Measurements from ENCODE around the gene MTHFSD. TPM values are rescaled to one million over a fixed set of nuclear protein-coding genes. Genes with fewer than 3 reads are reported as not detected.

The MTHFSD gene
- total RNA-seq, 1 donor from 2014 or later, result 20.2 TPM

DNA sequence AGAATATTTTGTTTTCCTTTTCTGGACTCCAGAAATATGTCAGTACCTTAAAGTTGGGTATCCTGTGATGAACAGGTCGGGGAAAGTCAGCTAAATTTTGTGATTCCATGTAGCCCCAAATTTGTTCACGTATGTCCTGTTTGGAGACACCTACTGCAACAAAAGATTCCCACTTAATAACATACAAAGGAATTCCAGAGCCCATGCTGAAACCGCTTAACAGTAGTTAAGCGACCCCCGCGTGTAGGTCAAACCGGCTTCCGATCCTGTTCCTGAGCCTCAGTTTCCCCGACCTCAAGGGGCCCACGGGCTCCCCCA lies 477 bp downstream of the MTHFSD start:
- TF ChIP-seq CTCF (conservative IDR thresholded peaks at IDR 0.05), result no peak
- peak overlapping the region; percentile 89 for H3K27ac Mint-ChIP-seq
- peaks cover 17% of the 10 kb centered on the region for H3K4me1 Mint-ChIP-seq (ENCODE audit: unreplicated experiment)
- no peaks in the 10 kb centered on the region for H3K9me3 Mint-ChIP-seq
- H3K27me3 Mint-ChIP-seq, result peaks cover 10% of the 10 kb centered on the region
- H3K36me3 Mint-ChIP-seq, result no peaks in the 10 kb centered on the region
- peak overlapping the region; percentile 87 for H3K4me3 Mint-ChIP-seq
- no peak for DNase-seq (ENCODE audit: extremely low spot score, unreplicated experiment)

DNA sequence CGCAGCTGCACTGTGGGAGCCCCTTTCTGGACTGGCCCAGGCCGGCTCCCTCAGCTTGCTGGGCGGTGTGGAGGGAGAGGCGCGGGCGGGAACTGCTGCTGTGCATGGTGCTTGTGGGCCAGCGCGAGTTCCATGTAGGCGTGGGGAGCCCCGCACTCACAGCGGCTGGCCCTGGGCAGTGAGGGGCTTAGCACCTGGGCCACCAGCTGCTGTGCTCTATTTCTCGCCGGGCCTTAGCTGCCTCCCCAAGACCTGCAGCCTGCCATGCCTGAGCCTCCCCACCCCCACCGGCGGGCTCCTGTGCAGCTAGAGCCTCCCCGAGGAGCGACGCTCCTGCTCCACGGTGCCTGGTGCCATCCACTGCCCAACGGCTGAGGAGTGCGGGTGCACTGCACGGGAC lies 1.7 kb downstream of the MTHFSD start:
- Mint-ChIP-seq H3K36me3 (no peaks in the 10 kb centered on the region), H3K4me3 (no peak overlapping the region), H3K9me3 (no peaks in the 10 kb centered on the region), H3K27ac (no peak overlapping the region), H3K27me3 (peaks cover 10% of the 10 kb centered on the region), H3K4me1 (ENCODE audit: unreplicated experiment) (peaks cover 17% of the 10 kb centered on the region)
- no peak for TF ChIP-seq CTCF (conservative IDR thresholded peaks at IDR 0.05)
- DNase-seq (ENCODE audit: extremely low spot score, unreplicated experiment), result no peak

DNA sequence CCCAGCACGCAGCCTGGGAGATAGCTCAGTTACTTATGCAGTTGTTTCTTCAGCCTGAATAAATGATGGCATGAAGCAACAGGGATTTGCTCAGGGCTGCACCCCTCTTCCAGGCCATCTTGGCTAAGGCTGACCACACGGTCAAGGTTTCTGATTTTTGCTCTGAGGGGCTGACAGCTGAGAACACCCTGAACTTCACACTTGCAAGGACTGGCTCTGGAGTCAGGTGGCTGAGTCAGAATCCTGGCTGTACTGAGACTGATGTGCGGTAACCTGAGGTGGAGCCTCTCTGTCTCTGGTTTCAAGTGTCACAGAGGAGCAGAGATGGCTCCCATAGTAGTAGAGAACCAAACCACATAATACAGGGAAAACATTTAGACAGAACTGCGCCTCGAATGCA lies 4.8 kb downstream of the MTHFSD start:
- no peak for DNase-seq (ENCODE audit: extremely low spot score, unreplicated experiment)
- Mint-ChIP-seq H3K9me3 (no peaks in the 10 kb centered on the region), H3K27ac (no peak overlapping the region), H3K4me1 (ENCODE audit: unreplicated experiment) (peaks cover 17% of the 10 kb centered on the region), H3K36me3 (no peaks in the 10 kb centered on the region), H3K27me3 (peaks cover 4% of the 10 kb centered on the region), H3K4me3 (no peak overlapping the region)
- no peak for TF ChIP-seq CTCF (conservative IDR thresholded peaks at IDR 0.05)

- Mint-ChIP-seq H3K36me3 (peaks cover 4% of the 10 kb centered on the region), H3K27ac (no peak overlapping the region), H3K4me3 (no peak overlapping the region), H3K27me3 (peaks cover 4% of the 10 kb centered on the region), H3K9me3 (no peaks in the 10 kb centered on the region), H3K4me1 (ENCODE audit: unreplicated experiment) (peaks cover 17% of the 10 kb centered on the region)
- DNase-seq (ENCODE audit: extremely low spot score, unreplicated experiment), result no peak
- no peak for TF ChIP-seq CTCF (conservative IDR thresholded peaks at IDR 0.05)
Observed at GRCh38 chr16:86549893-86550190, 5.2 kb downstream of the MTHFSD start.

DNA sequence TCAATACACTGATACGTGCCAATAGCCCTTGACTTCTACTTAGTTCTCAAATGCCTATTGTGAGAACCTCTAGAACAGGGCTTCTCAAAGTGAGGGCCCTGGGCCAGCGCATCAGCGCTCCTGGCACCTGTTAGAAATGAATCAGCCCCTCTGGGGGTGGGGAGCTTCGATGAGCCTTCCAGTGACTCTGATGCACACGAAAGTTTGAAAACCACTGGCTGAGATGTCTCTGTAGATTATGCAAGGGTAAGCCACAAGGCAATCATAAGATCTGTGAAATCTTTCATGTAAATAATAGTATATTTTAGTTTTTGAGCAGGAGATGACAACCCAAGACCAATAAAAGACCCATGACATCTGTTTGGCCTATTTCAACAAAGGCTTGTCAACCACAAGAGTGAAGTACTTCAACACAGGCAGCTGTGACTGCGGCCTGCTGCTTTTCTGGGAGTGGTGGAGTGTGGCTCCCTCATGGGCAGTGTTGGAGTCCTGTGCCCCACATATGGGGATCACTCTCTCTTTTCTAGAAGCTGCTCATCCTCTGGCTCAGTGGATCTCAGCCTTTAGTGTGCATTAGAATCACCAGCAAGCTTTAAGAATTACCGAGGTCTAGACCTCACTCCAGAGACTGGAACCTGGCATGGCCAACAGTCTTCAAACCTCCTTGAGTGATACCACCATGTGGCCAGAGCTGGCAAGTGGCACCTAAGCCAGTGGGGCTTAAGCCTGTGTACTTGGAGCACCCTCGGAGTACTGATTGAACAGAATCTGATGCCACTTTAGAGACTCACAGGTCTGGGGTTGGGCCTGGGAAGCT lies 5.8 kb downstream of the MTHFSD start:
- Mint-ChIP-seq H3K9me3 (no peaks in the 10 kb centered on the region), H3K4me1 (ENCODE audit: unreplicated experiment) (peaks cover 16% of the 10 kb centered on the region), H3K4me3 (no peak overlapping the region), H3K36me3 (peaks cover 6% of the 10 kb centered on the region), H3K27me3 (peaks cover 4% of the 10 kb centered on the region), H3K27ac (no peak overlapping the region)
- DNase-seq (ENCODE audit: extremely low spot score, unreplicated experiment), result no peak
- TF ChIP-seq CTCF (conservative IDR thresholded peaks at IDR 0.05), result no peak

DNA sequence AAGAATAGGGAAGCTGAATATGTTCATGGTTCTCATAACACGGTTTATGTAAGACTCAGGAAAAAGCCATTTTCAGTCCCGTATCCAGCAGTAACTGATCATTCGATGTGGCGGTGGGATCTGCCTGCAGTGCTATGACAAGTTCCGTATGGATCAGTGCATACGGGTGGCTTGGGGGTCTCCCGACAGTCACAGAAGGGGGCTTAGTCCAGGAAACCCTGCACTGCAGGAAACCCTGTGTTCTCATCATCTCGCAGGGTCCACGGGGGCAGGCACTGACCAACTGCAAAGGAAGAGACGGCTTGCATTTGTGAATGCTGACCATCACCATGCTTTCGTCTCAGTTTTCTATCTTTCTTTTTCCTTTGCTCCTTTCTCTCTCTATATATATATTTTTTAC lies 7.7 kb downstream of the MTHFSD start:
- Mint-ChIP-seq H3K4me3 (no peak overlapping the region), H3K4me1 (ENCODE audit: unreplicated experiment) (peaks cover 1% of the 10 kb centered on the region)

More for the DNA sequence above, 7.7 kb downstream of the MTHFSD start:
- DNase-seq (ENCODE audit: extremely low spot score, unreplicated experiment), result no peak
- H3K27me3 Mint-ChIP-seq, result peaks cover 4% of the 10 kb centered on the region
- no peak overlapping the region for H3K27ac Mint-ChIP-seq
- H3K36me3 Mint-ChIP-seq, result peaks cover 6% of the 10 kb centered on the region
- TF ChIP-seq CTCF (conservative IDR thresholded peaks at IDR 0.05), result no peak
- H3K9me3 Mint-ChIP-seq, result no peaks in the 10 kb centered on the region

Measured in type B pancreatic cell (in vitro differentiated cells).